Endothelial cell of umbilical vein (primary cell): ENCODE results near the gene FBXL22.

Experiments used
- EZH2 ChIP-seq: IDR thresholded peaks from 2 replicates; pipeline ENCODE4 v1.6.1; 2012; ENCODE audit warnings: borderline replicate concordance, low read depth, mild to moderate bottlenecking, moderate library complexity, low read length, inconsistent platforms; ENCODE audit not compliant: severe bottlenecking
- TF ChIP-seq, protein P1 (sequence below), 2 donors: IDR thresholded peaks; 1 replicate in 1 of 2; 2 replicates in 1 of 2; pipeline ENCODE4 v1.5.1; 2011; ENCODE audit warnings: low read length in 2 of 2, mild to moderate bottlenecking in 2 of 2, moderate library complexity in 2 of 2, control low read depth in 1 of 2, inconsistent platforms in 1 of 2, low read depth in 1 of 2; ENCODE audit not compliant: insufficient read depth in 1 of 2; ENCODE audit errors: extremely low read depth in 1 of 2

DNA sequence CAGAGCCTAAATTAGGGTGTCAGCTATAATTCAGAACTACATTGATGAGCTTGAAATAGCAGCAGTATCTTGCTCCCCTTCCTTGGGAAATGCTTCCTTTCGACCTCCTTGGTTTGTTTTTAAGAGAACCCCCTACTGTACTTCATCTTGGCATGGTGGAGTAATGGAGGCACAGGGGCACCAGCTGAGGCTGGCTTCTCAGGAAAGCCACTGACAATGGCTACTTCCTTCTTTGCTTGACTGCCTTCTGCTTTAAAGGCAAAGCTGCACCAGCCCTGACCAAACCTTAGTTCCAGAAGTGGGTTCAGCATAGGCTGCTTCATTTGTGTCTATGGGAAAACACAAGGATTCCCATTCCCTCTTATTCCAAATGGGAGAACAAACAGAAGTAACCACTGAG lies 1.5 kb upstream of the FBXL22 start:
- no peak for TF ChIP-seq EZH2
- TF ChIP-seq, protein P1, sequence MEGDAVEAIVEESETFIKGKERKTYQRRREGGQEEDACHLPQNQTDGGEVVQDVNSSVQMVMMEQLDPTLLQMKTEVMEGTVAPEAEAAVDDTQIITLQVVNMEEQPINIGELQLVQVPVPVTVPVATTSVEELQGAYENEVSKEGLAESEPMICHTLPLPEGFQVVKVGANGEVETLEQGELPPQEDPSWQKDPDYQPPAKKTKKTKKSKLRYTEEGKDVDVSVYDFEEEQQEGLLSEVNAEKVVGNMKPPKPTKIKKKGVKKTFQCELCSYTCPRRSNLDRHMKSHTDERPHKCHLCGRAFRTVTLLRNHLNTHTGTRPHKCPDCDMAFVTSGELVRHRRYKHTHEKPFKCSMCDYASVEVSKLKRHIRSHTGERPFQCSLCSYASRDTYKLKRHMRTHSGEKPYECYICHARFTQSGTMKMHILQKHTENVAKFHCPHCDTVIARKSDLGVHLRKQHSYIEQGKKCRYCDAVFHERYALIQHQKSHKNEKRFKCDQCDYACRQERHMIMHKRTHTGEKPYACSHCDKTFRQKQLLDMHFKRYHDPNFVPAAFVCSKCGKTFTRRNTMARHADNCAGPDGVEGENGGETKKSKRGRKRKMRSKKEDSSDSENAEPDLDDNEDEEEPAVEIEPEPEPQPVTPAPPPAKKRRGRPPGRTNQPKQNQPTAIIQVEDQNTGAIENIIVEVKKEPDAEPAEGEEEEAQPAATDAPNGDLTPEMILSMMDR (IDR thresholded peaks at IDR 0.05; ENCODE audit: extremely low read depth in 1 of 2, insufficient read depth in 1 of 2, low read depth in 1 of 2, low read length in 2 of 2) = no peak
